ENCODE measurements around the gene GRWD1.

Gene GRWD1

DNA sequence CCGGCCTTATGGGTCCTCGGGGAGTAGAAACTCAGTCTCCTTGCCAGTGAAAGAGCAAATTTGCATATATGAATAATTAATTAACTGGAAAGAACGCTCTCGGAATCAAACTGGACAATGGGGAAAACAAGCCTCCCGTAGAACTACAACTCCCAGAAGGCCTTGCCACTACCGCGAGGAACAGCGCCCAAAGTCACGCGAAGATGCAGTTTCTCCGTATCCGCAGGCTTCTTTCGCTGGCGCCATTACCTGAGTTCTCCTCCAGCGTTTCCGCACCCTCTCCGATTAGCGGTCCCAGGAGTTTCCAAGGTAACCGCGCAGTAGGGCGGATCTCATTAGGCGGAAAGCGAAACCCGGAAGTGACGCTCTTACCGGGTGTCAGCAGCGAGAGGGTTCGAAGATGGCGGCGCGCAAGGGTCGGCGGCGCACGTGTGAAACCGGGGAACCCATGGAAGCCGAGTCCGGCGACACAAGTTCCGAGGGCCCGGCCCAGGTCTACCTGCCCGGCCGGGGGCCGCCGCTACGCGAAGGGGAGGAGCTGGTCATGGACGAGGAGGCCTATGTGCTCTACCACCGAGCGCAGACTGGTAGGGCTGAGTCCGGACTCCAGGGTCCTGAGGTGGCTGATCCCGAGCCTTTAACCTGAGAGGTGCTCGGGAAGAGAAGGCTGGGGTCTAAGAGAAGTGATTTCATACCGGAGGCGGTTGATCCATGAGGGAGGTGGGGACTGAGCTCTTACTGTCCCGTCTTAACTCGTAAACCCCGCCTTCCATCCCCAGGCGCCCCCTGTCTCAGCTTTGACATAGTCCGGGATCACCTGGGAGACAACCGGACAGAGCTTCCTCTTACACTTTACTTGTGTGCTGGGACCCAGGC is at the start of gene GRWD1:
GRWD1 (plus strand) TSS at position 378 of the 876 bp plus-strand sequence; CDS start at position 401, 23 bp downstream.
- H3K36me3 ChIP-seq (ENCODE audit: control insufficient read depth in 2 of 2, insufficient read depth in 1 of 2, low read length in 2 of 2), result peaks cover 37 to 42% of the 10 kb centered on the region in 2 experiments
- H3K4me3 ChIP-seq (ENCODE audit: low read depth, low read length), result peak within 1 kb of the TSS; percentile 88
- H3K9me3 ChIP-seq (ENCODE audit: control insufficient read depth, insufficient read depth, low read depth, low read length), result no peaks in the 10 kb centered on the region
- peak within 1 kb of the TSS; percentile 65 for H3K27ac ChIP-seq (ENCODE audit: extremely low read depth, low read depth, low read length)
- H3K4me1 ChIP-seq (ENCODE audit: control insufficient read depth, insufficient read depth, low read length), result peaks cover 8% of the 10 kb centered on the region
- ChIA-PET POLR2A (interaction anchor here (1.0 to 1.5 kb wide), 6 partner anchors 24 to 124 kb away, joined by 3 to 14 read pairs (median 5); partner anchors contain the start of genes GRIN2D, KDELR1, SYNGR4 and TMEM143), CTCF (interaction anchor here (0.6 to 2.8 kb wide), 6 partner anchors 54 to 177 kb away, joined by 3 to 13 read pairs (median 4); partner anchors contain the start of gene KDELR1)
- TF ChIP-seq ZNF658 (tag by site-specific recombination; IDR thresholded peaks at IDR 0.05), result no peak
- no peak for TF ChIP-seq ZNF549 (tag by site-specific recombination; IDR thresholded peaks at IDR 0.05)
- no peak for TF ChIP-seq ZNF510 (tag by site-specific recombination; IDR thresholded peaks at IDR 0.05; ENCODE audit: insufficient replicate concordance)
- no peak for TF ChIP-seq ZNF560 (tag by site-specific recombination; IDR thresholded peaks at IDR 0.05; ENCODE audit: borderline replicate concordance)
- peak; percentile 92 for TF ChIP-seq ZNF76 (tag by site-specific recombination; IDR thresholded peaks at IDR 0.05; ENCODE audit: borderline replicate concordance, low read depth)
- 0 out of 2 replicates have a peak, but pooled peaks have one; percentile 25 for TF ChIP-seq ZNF843 (tag by site-specific recombination; IDR thresholded peaks at IDR 0.05)
- no peak for TF ChIP-seq ZNF112 (tag by site-specific recombination; IDR thresholded peaks at IDR 0.05)
- TF ChIP-seq ZNF571 (tag by site-specific recombination; IDR thresholded peaks at IDR 0.05), result no peak
- TF ChIP-seq, protein P1, sequence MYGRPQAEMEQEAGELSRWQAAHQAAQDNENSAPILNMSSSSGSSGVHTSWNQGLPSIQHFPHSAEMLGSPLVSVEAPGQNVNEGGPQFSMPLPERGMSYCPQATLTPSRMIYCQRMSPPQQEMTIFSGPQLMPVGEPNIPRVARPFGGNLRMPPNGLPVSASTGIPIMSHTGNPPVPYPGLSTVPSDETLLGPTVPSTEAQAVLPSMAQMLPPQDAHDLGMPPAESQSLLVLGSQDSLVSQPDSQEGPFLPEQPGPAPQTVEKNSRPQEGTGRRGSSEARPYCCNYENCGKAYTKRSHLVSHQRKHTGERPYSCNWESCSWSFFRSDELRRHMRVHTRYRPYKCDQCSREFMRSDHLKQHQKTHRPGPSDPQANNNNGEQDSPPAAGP (tag by site-specific recombination; IDR thresholded peaks at IDR 0.05), result no peak
- no peak for TF ChIP-seq GLIS1 (tag by site-specific recombination; IDR thresholded peaks at IDR 0.05)
- peak; percentile 10; the same call in 1 of the 2 replicates for TF ChIP-seq OVOL3 (tag by site-specific recombination; IDR thresholded peaks at IDR 0.05)
- TF ChIP-seq, protein P2, sequence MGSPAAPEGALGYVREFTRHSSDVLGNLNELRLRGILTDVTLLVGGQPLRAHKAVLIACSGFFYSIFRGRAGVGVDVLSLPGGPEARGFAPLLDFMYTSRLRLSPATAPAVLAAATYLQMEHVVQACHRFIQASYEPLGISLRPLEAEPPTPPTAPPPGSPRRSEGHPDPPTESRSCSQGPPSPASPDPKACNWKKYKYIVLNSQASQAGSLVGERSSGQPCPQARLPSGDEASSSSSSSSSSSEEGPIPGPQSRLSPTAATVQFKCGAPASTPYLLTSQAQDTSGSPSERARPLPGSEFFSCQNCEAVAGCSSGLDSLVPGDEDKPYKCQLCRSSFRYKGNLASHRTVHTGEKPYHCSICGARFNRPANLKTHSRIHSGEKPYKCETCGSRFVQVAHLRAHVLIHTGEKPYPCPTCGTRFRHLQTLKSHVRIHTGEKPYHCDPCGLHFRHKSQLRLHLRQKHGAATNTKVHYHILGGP (tag by site-specific recombination; IDR thresholded peaks at IDR 0.05), result no peak
- TF ChIP-seq ZNF184 (tag by site-specific recombination; IDR thresholded peaks at IDR 0.05), result no peak
- peak; percentile 75 for TF ChIP-seq ZXDB (tag by site-specific recombination; IDR thresholded peaks at IDR 0.05)
- TF ChIP-seq, protein P3, sequence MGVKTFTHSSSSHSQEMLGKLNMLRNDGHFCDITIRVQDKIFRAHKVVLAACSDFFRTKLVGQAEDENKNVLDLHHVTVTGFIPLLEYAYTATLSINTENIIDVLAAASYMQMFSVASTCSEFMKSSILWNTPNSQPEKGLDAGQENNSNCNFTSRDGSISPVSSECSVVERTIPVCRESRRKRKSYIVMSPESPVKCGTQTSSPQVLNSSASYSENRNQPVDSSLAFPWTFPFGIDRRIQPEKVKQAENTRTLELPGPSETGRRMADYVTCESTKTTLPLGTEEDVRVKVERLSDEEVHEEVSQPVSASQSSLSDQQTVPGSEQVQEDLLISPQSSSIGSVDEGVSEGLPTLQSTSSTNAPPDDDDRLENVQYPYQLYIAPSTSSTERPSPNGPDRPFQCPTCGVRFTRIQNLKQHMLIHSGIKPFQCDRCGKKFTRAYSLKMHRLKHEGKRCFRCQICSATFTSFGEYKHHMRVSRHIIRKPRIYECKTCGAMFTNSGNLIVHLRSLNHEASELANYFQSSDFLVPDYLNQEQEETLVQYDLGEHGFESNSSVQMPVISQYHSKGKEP (tag by site-specific recombination; IDR thresholded peaks at IDR 0.05), result peak; percentile 17; the same call in 1 of the 2 replicates
- TF ChIP-seq ZNF169 (tag by site-specific recombination; IDR thresholded peaks at IDR 0.05), result no peak
- peak; percentile 30; the same call in 1 of the 2 replicates for TF ChIP-seq SP7 (tag by site-specific recombination; IDR thresholded peaks at IDR 0.05)
- TF ChIP-seq, protein P4, sequence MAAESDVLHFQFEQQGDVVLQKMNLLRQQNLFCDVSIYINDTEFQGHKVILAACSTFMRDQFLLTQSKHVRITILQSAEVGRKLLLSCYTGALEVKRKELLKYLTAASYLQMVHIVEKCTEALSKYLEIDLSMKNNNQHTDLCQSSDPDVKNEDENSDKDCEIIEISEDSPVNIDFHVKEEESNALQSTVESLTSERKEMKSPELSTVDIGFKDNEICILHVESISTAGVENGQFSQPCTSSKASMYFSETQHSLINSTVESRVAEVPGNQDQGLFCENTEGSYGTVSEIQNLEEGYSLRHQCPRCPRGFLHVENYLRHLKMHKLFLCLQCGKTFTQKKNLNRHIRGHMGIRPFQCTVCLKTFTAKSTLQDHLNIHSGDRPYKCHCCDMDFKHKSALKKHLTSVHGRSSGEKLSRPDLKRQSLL (tag by site-specific recombination; IDR thresholded peaks at IDR 0.05), result no peak
- TF ChIP-seq, protein P5, sequence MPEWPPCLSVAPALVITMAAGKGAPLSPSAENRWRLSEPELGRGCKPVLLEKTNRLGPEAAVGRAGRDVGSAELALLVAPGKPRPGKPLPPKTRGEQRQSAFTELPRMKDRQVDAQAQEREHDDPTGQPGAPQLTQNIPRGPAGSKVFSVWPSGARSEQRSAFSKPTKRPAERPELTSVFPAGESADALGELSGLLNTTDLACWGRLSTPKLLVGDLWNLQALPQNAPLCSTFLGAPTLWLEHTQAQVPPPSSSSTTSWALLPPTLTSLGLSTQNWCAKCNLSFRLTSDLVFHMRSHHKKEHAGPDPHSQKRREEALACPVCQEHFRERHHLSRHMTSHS (tag by site-specific recombination; IDR thresholded peaks at IDR 0.05), result no peak
- no peak for TF ChIP-seq ZNF707 (tag by site-specific recombination; IDR thresholded peaks at IDR 0.05)
- no peak for TF ChIP-seq MZF1 (tag by site-specific recombination; IDR thresholded peaks at IDR 0.05; ENCODE audit: borderline replicate concordance)
- TF ChIP-seq ZNF140 (tag by site-specific recombination; IDR thresholded peaks at IDR 0.05), result no peak
- 0 out of 2 replicates have a peak, but pooled peaks have one; percentile 36 for TF ChIP-seq SCRT1 (tag by site-specific recombination; IDR thresholded peaks at IDR 0.05; ENCODE audit: borderline replicate concordance)
- no peak; the same call in 1 of the 2 replicates for TF ChIP-seq ZFP69B (tag by site-specific recombination; IDR thresholded peaks at IDR 0.05)
- no peak for TF ChIP-seq ZNF391 (tag by site-specific recombination; IDR thresholded peaks at IDR 0.05; ENCODE audit: borderline replicate concordance, low read depth)
- no peak for TF ChIP-seq ZNF610 (tag by site-specific recombination; IDR thresholded peaks at IDR 0.05; ENCODE audit: borderline replicate concordance)
- TF ChIP-seq, protein P6, sequence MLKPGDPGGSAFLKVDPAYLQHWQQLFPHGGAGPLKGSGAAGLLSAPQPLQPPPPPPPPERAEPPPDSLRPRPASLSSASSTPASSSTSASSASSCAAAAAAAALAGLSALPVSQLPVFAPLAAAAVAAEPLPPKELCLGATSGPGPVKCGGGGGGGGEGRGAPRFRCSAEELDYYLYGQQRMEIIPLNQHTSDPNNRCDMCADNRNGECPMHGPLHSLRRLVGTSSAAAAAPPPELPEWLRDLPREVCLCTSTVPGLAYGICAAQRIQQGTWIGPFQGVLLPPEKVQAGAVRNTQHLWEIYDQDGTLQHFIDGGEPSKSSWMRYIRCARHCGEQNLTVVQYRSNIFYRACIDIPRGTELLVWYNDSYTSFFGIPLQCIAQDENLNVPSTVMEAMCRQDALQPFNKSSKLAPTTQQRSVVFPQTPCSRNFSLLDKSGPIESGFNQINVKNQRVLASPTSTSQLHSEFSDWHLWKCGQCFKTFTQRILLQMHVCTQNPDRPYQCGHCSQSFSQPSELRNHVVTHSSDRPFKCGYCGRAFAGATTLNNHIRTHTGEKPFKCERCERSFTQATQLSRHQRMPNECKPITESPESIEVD (tag by site-specific recombination; IDR thresholded peaks at IDR 0.05), result no peak
- no peak for TF ChIP-seq ZBTB8A (tag by site-specific recombination; IDR thresholded peaks at IDR 0.05)
- no peak for TF ChIP-seq ZNF529 (tag by site-specific recombination; IDR thresholded peaks at IDR 0.05; ENCODE audit: insufficient replicate concordance)

Measured in HEK293 (cell line).